Astrocyte (in vitro differentiated cells and primary cell): ENCODE measurements around the gene PACS2. TPM values are rescaled to one million over a fixed set of nuclear protein-coding genes. Genes with fewer than 3 reads are reported as not detected.

Source experiments
- DNase-seq: peaks from one replicate; pipeline ENCODE4 v3.0.0-alpha.2; 2010; ENCODE audit warnings: low read depth
- FAIRE-seq: peaks from 2 replicates; lab custom pipeline; 2011; peaks lifted over from hg19 to GRCh38; lab: Jason Lieb, UNC
- H2AFZ ChIP-seq: 2 replicates; pipeline ENCODE4 v1.6.0; 2012; ENCODE audit warnings: low read depth, low read length, inconsistent platforms
- H3K27ac ChIP-seq: 2 replicates; pipeline ENCODE4 v1.5.1; 2011; ENCODE audit warnings: low read depth, low read length, inconsistent platforms
- H3K27me3 ChIP-seq: 2 replicates; pipeline ENCODE4 v1.6.0; 2011; ENCODE audit warnings: low read length, inconsistent platforms; ENCODE audit not compliant: insufficient read depth
- H3K36me3 ChIP-seq: 2 replicates; pipeline ENCODE4 v1.5.1; 2011; ENCODE audit warnings: low read length, inconsistent platforms; ENCODE audit not compliant: insufficient read depth
- H3K4me1 ChIP-seq: 2 replicates; pipeline ENCODE4 v1.5.1; 2011; ENCODE audit warnings: low read length, inconsistent platforms; ENCODE audit not compliant: insufficient read depth
- H3K4me2 ChIP-seq: 2 replicates; pipeline ENCODE4 v1.6.0; 2012; ENCODE audit warnings: low read length, inconsistent platforms
- H3K4me3 ChIP-seq: 2 replicates; pipeline ENCODE4 v1.5.1; 2011; ENCODE audit warnings: low read depth, mild to moderate bottlenecking, low read length, inconsistent platforms; ENCODE audit not compliant: insufficient read depth
- H3K79me2 ChIP-seq: 2 replicates; pipeline ENCODE4 v1.6.0; 2012; ENCODE audit warnings: mild to moderate bottlenecking, low read length, inconsistent platforms; ENCODE audit not compliant: insufficient read depth
- H3K9ac ChIP-seq: 2 replicates; pipeline ENCODE4 v1.6.0; 2012; ENCODE audit warnings: mild to moderate bottlenecking, low read length, inconsistent platforms
- H3K9me3 ChIP-seq: 2 replicates; pipeline ENCODE4 v1.5.1; 2012; ENCODE audit warnings: low read depth, mild to moderate bottlenecking, low read length, inconsistent platforms; ENCODE audit not compliant: insufficient read depth
- H4K20me1 ChIP-seq: 2 replicates; pipeline ENCODE4 v1.6.0; 2012; ENCODE audit warnings: low read length, inconsistent platforms; ENCODE audit not compliant: insufficient read depth
- H3K27ac Mint-ChIP-seq: one replicate; pipeline ENCODE4 v1.8.0; 2021; ENCODE audit warnings: mild to moderate bottlenecking, mixed read lengths; ENCODE audit not compliant: unreplicated experiment
- H3K27me3 Mint-ChIP-seq: one replicate; pipeline ENCODE4 v1.8.0; 2021; ENCODE audit warnings: low read depth, mixed read lengths; ENCODE audit not compliant: unreplicated experiment
- H3K36me3 Mint-ChIP-seq: one replicate; pipeline ENCODE4 v1.8.0; 2021; ENCODE audit warnings: low read depth, mixed read lengths; ENCODE audit not compliant: unreplicated experiment
- H3K4me1 Mint-ChIP-seq: one replicate; pipeline ENCODE4 v1.8.0; 2021; ENCODE audit warnings: low read depth, mixed read lengths; ENCODE audit not compliant: unreplicated experiment
- H3K4me3 Mint-ChIP-seq: one replicate; pipeline ENCODE4 v1.8.0; 2021; ENCODE audit warnings: mild to moderate bottlenecking, moderate library complexity, mixed read lengths; ENCODE audit not compliant: unreplicated experiment
- H3K9me3 Mint-ChIP-seq: one replicate; pipeline ENCODE4 v1.8.0; 2021; ENCODE audit warnings: mild to moderate bottlenecking, mixed read lengths; ENCODE audit not compliant: unreplicated experiment
- CTCF ChIP-seq: IDR thresholded peaks from 2 replicates; pipeline ENCODE4 v1.5.1; 2011; ENCODE audit warnings: low read depth, mild to moderate bottlenecking, inconsistent platforms, low read length, moderate library complexity; ENCODE audit not compliant: insufficient read depth
- EZH2 ChIP-seq: IDR thresholded peaks from 2 replicates; pipeline ENCODE4 v1.6.1; 2012; ENCODE audit warnings: mild to moderate bottlenecking, low read length, inconsistent platforms; ENCODE audit not compliant: insufficient read depth
- total RNA-seq: library from RNA; stranded (reverse); gene quantifications from 2 replicates; pipeline ENCODE4 v1.2.1, GENCODE V29; 2021

Gene PACS2
- total RNA-seq, 1 donor from 2014 or later, result 51.0 TPM

DNA sequence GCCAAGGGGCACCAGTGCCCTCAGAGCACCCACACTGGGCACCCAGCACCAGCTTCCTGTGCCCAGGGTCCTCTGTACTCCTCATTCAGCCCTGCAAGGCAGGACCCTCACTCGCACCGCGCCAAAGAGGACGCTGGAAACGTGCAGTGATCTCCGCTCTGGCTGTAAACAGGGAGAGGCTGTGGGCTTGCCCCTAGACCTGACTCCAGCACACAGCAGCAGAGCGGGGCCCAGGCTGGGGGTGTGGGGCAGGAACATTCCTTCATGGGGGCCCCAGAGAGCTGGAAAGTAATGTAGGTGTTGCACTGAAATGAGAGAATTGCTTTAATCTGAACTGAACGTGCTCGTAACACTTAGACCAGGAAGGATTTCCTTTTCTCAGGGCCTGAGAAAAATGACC, 8.8 kb upstream of the PACS2 start:
- no peak overlapping the region for H3K4me2 ChIP-seq
- no peak for TF ChIP-seq EZH2
- no peak for TF ChIP-seq CTCF
- FAIRE-seq (no peak), DNase-seq (no peak)
- no peaks in the 10 kb centered on the region for H3K27me3 Mint-ChIP-seq
- no peak overlapping the region for H3K4me3 ChIP-seq
- H3K36me3 ChIP-seq, result no peaks in the 10 kb centered on the region
- peaks cover 3% of the 10 kb centered on the region for H3K36me3 Mint-ChIP-seq
- no peak overlapping the region for H3K4me3 Mint-ChIP-seq
- no peaks in the 10 kb centered on the region for H3K27me3 ChIP-seq
- H3K9me3 ChIP-seq, result no peaks in the 10 kb centered on the region
- H2AFZ ChIP-seq, result no peak overlapping the region
- no peak overlapping the region for H3K27ac Mint-ChIP-seq
- H3K4me1 Mint-ChIP-seq, result no peaks in the 10 kb centered on the region
- H3K79me2 ChIP-seq, result no peaks in the 10 kb centered on the region
- H3K9ac ChIP-seq, result no peak overlapping the region
- H4K20me1 ChIP-seq, result no peaks in the 10 kb centered on the region
- H3K9me3 Mint-ChIP-seq, result no peaks in the 10 kb centered on the region
- H3K4me1 ChIP-seq, result no peaks in the 10 kb centered on the region
- no peak overlapping the region for H3K27ac ChIP-seq

GRCh38 chr14:105307052-105307727, 7.4 kb upstream of the PACS2 start:
- Mint-ChIP-seq H3K4me1 (no peaks in the 10 kb centered on the region), H3K4me3 (no peak overlapping the region), H3K27ac (no peak overlapping the region), H3K9me3 (no peaks in the 10 kb centered on the region), H3K27me3 (no peaks in the 10 kb centered on the region), H3K36me3 (peaks cover 3% of the 10 kb centered on the region)
- no peak overlapping the region for H3K27ac ChIP-seq
- no peak overlapping the region for H3K4me2 ChIP-seq
- FAIRE-seq (no peak), DNase-seq (no peak)
- no peak overlapping the region for H3K4me3 ChIP-seq
- no peaks in the 10 kb centered on the region for H3K9me3 ChIP-seq
- H2AFZ ChIP-seq, result no peak overlapping the region
- no peaks in the 10 kb centered on the region for H3K27me3 ChIP-seq
- no peaks in the 10 kb centered on the region for H3K4me1 ChIP-seq
- TF ChIP-seq CTCF (no peak), EZH2 (no peak)
- H3K36me3 ChIP-seq, result no peaks in the 10 kb centered on the region
- no peak overlapping the region for H3K9ac ChIP-seq
- H4K20me1 ChIP-seq, result no peaks in the 10 kb centered on the region
- H3K79me2 ChIP-seq, result no peaks in the 10 kb centered on the region

GRCh38 chr14:105309371-105309770, 5.2 kb upstream of the PACS2 start:
- Mint-ChIP-seq H3K27me3 (no peaks in the 10 kb centered on the region), H3K36me3 (peaks cover 3% of the 10 kb centered on the region), H3K9me3 (no peaks in the 10 kb centered on the region), H3K4me3 (no peak overlapping the region), H3K27ac (no peak overlapping the region), H3K4me1 (peaks cover 4% of the 10 kb centered on the region)
- H3K27ac ChIP-seq, result no peak overlapping the region
- H3K9me3 ChIP-seq, result no peaks in the 10 kb centered on the region
- H3K4me2 ChIP-seq, result no peak overlapping the region
- H3K4me3 ChIP-seq, result no peak overlapping the region
- H3K9ac ChIP-seq, result no peak overlapping the region
- no peak overlapping the region for H2AFZ ChIP-seq
- TF ChIP-seq EZH2 (no peak), CTCF (no peak)
- no peaks in the 10 kb centered on the region for H4K20me1 ChIP-seq
- no peaks in the 10 kb centered on the region for H3K36me3 ChIP-seq
- no peak for DNase-seq
- no peak for FAIRE-seq
- H3K79me2 ChIP-seq, result no peaks in the 10 kb centered on the region
- H3K27me3 ChIP-seq, result no peaks in the 10 kb centered on the region
- peaks cover 7% of the 10 kb centered on the region for H3K4me1 ChIP-seq
